Measurements from ENCODE around the gene C1orf74.

C1orf74 gene

DNA sequence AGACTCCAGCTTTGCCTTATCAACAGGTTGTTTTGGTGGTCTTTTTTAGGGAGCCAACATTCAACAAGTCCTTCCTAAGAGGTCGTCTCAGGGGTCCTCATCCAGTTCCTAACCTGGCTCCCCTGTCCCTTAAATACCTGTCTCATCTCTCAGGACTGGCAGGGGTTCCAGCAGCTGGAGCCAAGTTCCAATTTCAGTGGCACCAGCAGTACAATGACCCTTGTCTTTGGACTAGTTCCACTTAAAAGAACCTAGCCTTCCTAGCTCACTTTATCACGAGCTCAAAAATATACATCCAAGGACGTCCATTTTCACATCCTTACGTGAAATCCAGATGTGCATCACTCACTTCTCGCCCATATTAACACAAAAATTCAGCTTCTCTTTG lies 47.2 kb downstream of the C1orf74 start:
- H3K9me3 Mint-ChIP-seq: no peaks in the 10 kb centered on the region
- H3K36me3 Mint-ChIP-seq (ENCODE audit: low read depth): no peaks in the 10 kb centered on the region
- H3K4me3 Mint-ChIP-seq: no peak overlapping the region
- DNase-seq (ENCODE audit: low spot score): no peak
- peaks cover 28% of the 10 kb centered on the region for H3K4me1 Mint-ChIP-seq (ENCODE audit: low read depth)
- no peak overlapping the region for H3K27ac Mint-ChIP-seq
- H3K27me3 Mint-ChIP-seq (ENCODE audit: low read depth): no peaks in the 10 kb centered on the region

DNA sequence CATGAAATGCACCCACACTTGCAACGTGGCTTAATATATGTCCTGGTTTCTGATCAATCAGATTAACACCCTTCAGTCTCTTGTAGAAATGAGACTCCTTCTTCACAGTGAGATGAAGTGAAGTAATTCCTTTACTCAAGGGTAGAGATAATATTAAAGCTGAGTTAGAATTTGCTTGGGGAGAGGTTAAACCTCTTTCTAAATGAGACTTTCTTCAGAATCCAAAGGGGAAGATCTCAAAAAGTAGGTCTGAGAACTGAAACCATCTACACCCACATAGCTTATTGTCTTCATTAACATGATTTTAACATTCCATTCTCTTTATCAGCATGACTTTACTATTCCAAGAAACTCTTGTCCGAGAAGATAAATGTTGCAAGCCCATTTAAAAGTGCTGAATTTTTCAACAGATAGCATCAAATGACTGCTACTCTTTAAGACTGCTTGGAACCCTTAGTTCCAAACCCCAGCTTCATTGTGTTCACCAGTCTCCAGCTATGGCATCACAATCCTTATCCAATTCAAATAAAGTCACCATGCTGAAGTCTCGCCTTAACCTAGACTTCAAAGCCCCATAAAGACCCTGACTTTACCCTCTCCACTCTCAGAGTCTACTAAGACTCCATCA lies 47.8 kb downstream of the C1orf74 start:
- Mint-ChIP-seq H3K4me3 (peak overlapping the region; percentile 19), H3K27ac (no peak overlapping the region), H3K9me3 (no peaks in the 10 kb centered on the region), H3K27me3 (ENCODE audit: low read depth) (no peaks in the 10 kb centered on the region), H3K4me1 (ENCODE audit: low read depth) (peaks cover 24% of the 10 kb centered on the region), H3K36me3 (ENCODE audit: low read depth) (no peaks in the 10 kb centered on the region)
- no peak for DNase-seq (ENCODE audit: low spot score)

DNA sequence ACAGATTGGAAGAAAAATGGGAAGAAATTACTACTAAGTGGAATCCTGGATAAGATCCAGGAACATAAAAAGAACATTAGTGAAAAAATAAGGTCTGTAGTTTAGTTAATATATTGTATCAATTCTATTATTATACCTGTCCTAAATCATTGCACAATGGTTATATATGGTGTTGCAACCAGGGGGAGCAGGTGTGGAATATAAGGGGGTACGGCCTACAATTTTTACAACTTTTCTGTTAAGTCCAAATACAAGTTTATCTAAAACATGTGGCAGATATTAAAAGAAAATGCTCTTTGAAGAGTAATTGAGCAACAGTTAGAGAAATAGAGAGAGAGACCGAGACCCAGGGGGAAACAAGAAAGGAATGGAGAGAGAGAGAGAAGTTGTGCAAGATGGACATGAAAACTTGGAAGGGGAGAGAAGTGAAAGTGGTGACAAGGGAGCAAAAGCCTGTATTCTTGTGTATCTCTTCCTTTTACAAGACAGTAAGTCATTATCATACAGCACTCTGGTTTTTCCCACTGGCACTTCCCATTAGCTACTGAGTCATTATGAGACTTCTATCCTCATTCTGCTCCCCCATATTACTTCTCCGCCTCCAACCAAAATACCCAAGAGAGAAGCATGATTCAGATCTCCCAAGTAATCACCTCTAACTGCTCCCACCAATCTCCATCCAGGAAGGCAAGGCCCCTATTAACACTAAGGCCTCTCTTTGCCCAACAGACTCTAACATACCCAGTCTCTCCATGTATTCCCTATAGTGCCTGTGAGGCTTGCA lies 50.8 kb downstream of the C1orf74 start:
- Mint-ChIP-seq H3K36me3 (ENCODE audit: low read depth) (no peaks in the 10 kb centered on the region), H3K9me3 (no peaks in the 10 kb centered on the region), H3K4me1 (ENCODE audit: low read depth) (peaks cover 26% of the 10 kb centered on the region), H3K4me3 (no peak overlapping the region), H3K27me3 (ENCODE audit: low read depth) (no peaks in the 10 kb centered on the region), H3K27ac (no peak overlapping the region)
- DNase-seq (ENCODE audit: low spot score): no peak

DNA sequence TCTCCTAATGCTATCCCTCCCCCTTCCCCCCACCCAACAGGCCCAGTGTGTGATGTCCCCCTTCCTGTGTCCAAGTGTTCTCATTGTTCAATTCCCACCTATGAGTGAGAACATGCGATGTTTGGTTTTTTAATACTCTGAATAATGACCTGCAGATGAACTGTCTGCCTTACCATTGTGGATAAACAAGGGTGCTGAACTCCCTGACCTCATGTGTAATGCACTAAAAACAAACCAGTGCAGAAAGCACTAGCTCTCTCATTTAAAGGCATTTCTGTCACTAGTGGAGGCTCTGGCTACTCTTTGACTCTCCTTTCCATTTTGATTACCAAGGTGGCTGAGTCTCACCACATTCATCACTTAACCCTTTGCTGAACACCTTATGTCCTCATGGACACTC lies 51.6 kb downstream of the C1orf74 start:
- Mint-ChIP-seq H3K27ac (no peak overlapping the region), H3K9me3 (no peaks in the 10 kb centered on the region), H3K4me3 (no peak overlapping the region), H3K4me1 (ENCODE audit: low read depth) (peaks cover 27% of the 10 kb centered on the region), H3K27me3 (ENCODE audit: low read depth) (no peaks in the 10 kb centered on the region), H3K36me3 (ENCODE audit: low read depth) (no peaks in the 10 kb centered on the region)
- DNase-seq (ENCODE audit: low spot score): no peak

DNA sequence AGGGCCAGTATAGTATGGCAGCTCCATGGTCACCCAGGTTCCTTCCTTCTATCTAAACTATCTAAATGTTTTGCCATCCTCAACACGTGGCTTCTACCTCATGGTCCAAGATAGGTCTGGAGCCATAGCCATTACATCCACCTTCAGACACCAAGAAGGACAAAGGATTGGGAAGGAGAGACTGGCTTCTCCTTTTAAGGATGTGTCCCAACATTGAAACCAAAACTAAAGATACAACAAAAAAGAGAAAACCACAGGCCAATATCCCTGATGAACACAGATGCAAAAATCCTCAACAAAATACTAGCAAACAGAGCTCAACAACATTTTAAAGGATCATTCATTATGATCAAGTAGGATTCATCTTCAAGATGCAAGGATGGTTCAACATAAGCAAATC lies 54.9 kb downstream of the C1orf74 start:
- H3K36me3 Mint-ChIP-seq (ENCODE audit: low read depth): no peaks in the 10 kb centered on the region
- H3K27me3 Mint-ChIP-seq (ENCODE audit: low read depth): no peaks in the 10 kb centered on the region
- no peak for DNase-seq (ENCODE audit: low spot score)
- peaks cover 21% of the 10 kb centered on the region for H3K4me1 Mint-ChIP-seq (ENCODE audit: low read depth)
- H3K4me3 Mint-ChIP-seq: no peak overlapping the region
- H3K27ac Mint-ChIP-seq: no peak overlapping the region
- H3K9me3 Mint-ChIP-seq: no peaks in the 10 kb centered on the region
